ENCODE measurements around the gene ABLIM1.

Gene ABLIM1

GRCh38 chr10:114557854-114558253 lies 100.2 kb downstream of the ABLIM1 start:
- Histone ChIP-seq H3K4me3 (no peak overlapping the region), H3K27ac (no peak overlapping the region)

- no peak overlapping the region for H3K27ac ChIP-seq
- no peak overlapping the region for H3K4me3 ChIP-seq
Measured at GRCh38 chr10:114556236-114557122, 101.6 kb downstream of the ABLIM1 start.

- no peak overlapping the region for H3K4me3 ChIP-seq
- H3K27ac ChIP-seq: no peak overlapping the region
Measured at GRCh38 chr10:114553436-114553835, 104.6 kb downstream of the ABLIM1 start.

GRCh38 chr10:114552050-114552449 lies 106.0 kb downstream of the ABLIM1 start:
- no peak overlapping the region for H3K4me3 ChIP-seq
- peak overlapping the region in 2 of 21 experiments; percentile 28 to 38 for H3K27ac ChIP-seq

- Histone ChIP-seq H3K27ac (peak overlapping the region in 4 of 21 experiments; percentile 3 to 38 (median 32)), H3K4me3 (no peak overlapping the region)
Measured at GRCh38 chr10:114551636-114551972, 106.5 kb downstream of the ABLIM1 start.

GRCh38 chr10:114550756-114551635 lies 107.1 kb downstream of the ABLIM1 start:
- H3K27ac ChIP-seq: peak overlapping the region in 2 of 21 experiments; percentile 3 to 38
- no peak overlapping the region for H3K4me3 ChIP-seq

GRCh38 chr10:114548662-114549061 lies 109.4 kb downstream of the ABLIM1 start:
- Histone ChIP-seq H3K27ac (no peak overlapping the region), H3K4me3 (no peak overlapping the region)

GRCh38 chr10:114547514-114547913 lies 110.6 kb downstream of the ABLIM1 start:
- H3K27ac ChIP-seq: peak overlapping the region in 1 of 21 experiments; percentile 13

GRCh38 chr10:114547056-114547455 lies 111.0 kb downstream of the ABLIM1 start:
- Histone ChIP-seq H3K4me3 (no peak overlapping the region), H3K27ac (no peak overlapping the region)

More at GRCh38 chr10:114547514-114547913, 110.6 kb downstream of the ABLIM1 start:
- H3K4me3 ChIP-seq: no peak overlapping the region

- no peak overlapping the region for H3K27ac ChIP-seq
Measured at GRCh38 chr10:114545819-114546218, 112.3 kb downstream of the ABLIM1 start.

GRCh38 chr10:114545071-114545470 lies 113.0 kb downstream of the ABLIM1 start:
- H3K27ac ChIP-seq: peak overlapping the region in 4 of 21 experiments; percentile 1 to 80 (median 36)

More at GRCh38 chr10:114545819-114546218, 112.3 kb downstream of the ABLIM1 start:
- H3K4me3 ChIP-seq: no peak overlapping the region

GRCh38 chr10:114544045-114544659 lies 113.9 kb downstream of the ABLIM1 start:
- Histone ChIP-seq H3K4me3 (no peak overlapping the region), H3K27ac (peak overlapping the region in 16 of 21 experiments; percentile 5 to 80 (median 60))

More at GRCh38 chr10:114545071-114545470, 113.0 kb downstream of the ABLIM1 start:
- H3K4me3 ChIP-seq: no peak overlapping the region

- Histone ChIP-seq H3K4me3 (no peak overlapping the region), H3K27ac (peak overlapping the region in 13 of 21 experiments; percentile 5 to 80 (median 62))
Measured at GRCh38 chr10:114543456-114543855, 114.6 kb downstream of the ABLIM1 start.

GRCh38 chr10:114542373-114542772 lies 115.7 kb downstream of the ABLIM1 start:
- Histone ChIP-seq H3K4me3 (no peak overlapping the region), H3K27ac (peak overlapping the region in 9 of 21 experiments; percentile 12 to 91 (median 65))

- Histone ChIP-seq H3K4me3 (no peak overlapping the region), H3K27ac (peak overlapping the region in 19 of 21 experiments; percentile 12 to 91 (median 56))
Measured at GRCh38 chr10:114541797-114542160, 116.3 kb downstream of the ABLIM1 start.

GRCh38 chr10:114541081-114541796 lies 116.8 kb downstream of the ABLIM1 start:
- peak overlapping the region in 19 of 21 experiments; percentile 12 to 91 (median 66) for H3K27ac ChIP-seq

GRCh38 chr10:114540236-114540635 lies 117.8 kb downstream of the ABLIM1 start:
- Histone ChIP-seq H3K27ac (peak overlapping the region in 13 of 21 experiments; percentile 62 to 91 (median 75)), H3K4me3 (no peak overlapping the region)

More at GRCh38 chr10:114541081-114541796, 116.8 kb downstream of the ABLIM1 start:
- H3K4me3 ChIP-seq: no peak overlapping the region

- peak overlapping the region in 1 of 21 experiments; percentile 49 for H3K27ac ChIP-seq
- no peak overlapping the region for H3K4me3 ChIP-seq
Measured at GRCh38 chr10:114539623-114540022, 118.5 kb downstream of the ABLIM1 start.

Data from skin epidermis (tissue), 12 donors.